SK-N-SH treated with all-trans-retinoic acid at 6 μM for 48 hours (cell line): ENCODE measurements around the gene FNDC3B.

Experiments
- ATAC-seq: fragments of 200-7000 bp; cut with Tn5 transposase; 3 replicates; pipeline ENCODE4 v1.9.1; 2020; ENCODE audit warnings: mild to moderate bottlenecking, moderate library complexity
- ARNTL ChIP-seq: fragments of 450-650 bp; formaldehyde crosslinking; IDR thresholded peaks from 2 replicates; pipeline ENCODE4 v1.5.0; 2020; ENCODE audit warnings: low read depth, mild to moderate bottlenecking, moderate library complexity, borderline replicate concordance
- BACH2 ChIP-seq: fragments of 250-450 bp; sonication (Bioruptor Pico); IDR thresholded peaks from 2 replicates; pipeline ENCODE4 v1.9.0; 2021; ENCODE audit warnings: mild to moderate bottlenecking, borderline replicate concordance
- CSDC2 ChIP-seq: fragments of 250-450 bp; sonication (Bioruptor Pico); IDR thresholded peaks from 2 replicates; pipeline ENCODE4 v1.5.0; 2020; ENCODE audit warnings: mild to moderate bottlenecking, moderate library complexity
- CSRNP3 ChIP-seq: fragments of 250-450 bp; sonication (Bioruptor Pico); IDR thresholded peaks from 2 replicates; pipeline ENCODE4 v1.5.1; 2021; ENCODE audit warnings: mild to moderate bottlenecking, moderate library complexity
- ESRRG ChIP-seq: fragments of 250-450 bp; sonication (Bioruptor Pico); IDR thresholded peaks from 2 replicates; pipeline ENCODE4 v1.6.1; 2021; ENCODE audit warnings: mild to moderate bottlenecking
- GLIS3 ChIP-seq: fragments of 250-450 bp; sonication (Bioruptor Pico); IDR thresholded peaks from 2 replicates; pipeline ENCODE4 v1.5.0; 2020; ENCODE audit warnings: mild to moderate bottlenecking, moderate library complexity
- ISL1 ChIP-seq: fragments of 250-450 bp; sonication (Bioruptor Pico); IDR thresholded peaks from 2 replicates; pipeline ENCODE4 v2.1.2; 2022; ENCODE audit warnings: mild to moderate bottlenecking, moderate library complexity
- OSR1 ChIP-seq: fragments of 250-450 bp; sonication (Bioruptor Pico); IDR thresholded peaks from 2 replicates; pipeline ENCODE4 v1.8.0; 2022; ENCODE audit warnings: moderate library complexity, mild to moderate bottlenecking, inconsistent platforms
- PATZ1 ChIP-seq: fragments of 250-450 bp; sonication (Bioruptor Pico); IDR thresholded peaks from 2 replicates; pipeline ENCODE4 v1.8.0; 2020; ENCODE audit warnings: mild to moderate bottlenecking, moderate library complexity, borderline replicate concordance
- POU6F1 ChIP-seq: fragments of 250-450 bp; sonication (Bioruptor Pico); IDR thresholded peaks from 2 replicates; pipeline ENCODE4 v1.8.0; 2021; ENCODE audit warnings: low read depth, mild to moderate bottlenecking, moderate library complexity, borderline replicate concordance
- PPARA ChIP-seq: fragments of 250-450 bp; sonication (Bioruptor Pico); IDR thresholded peaks from 2 replicates; pipeline ENCODE4 v1.5.0; 2020; ENCODE audit warnings: mild to moderate bottlenecking, borderline replicate concordance
- RARB ChIP-seq: fragments of 250-450 bp; sonication (Bioruptor Pico); IDR thresholded peaks from 2 replicates; pipeline ENCODE4 v1.8.0; 2021; ENCODE audit warnings: mild to moderate bottlenecking, moderate library complexity
- SNAI2 ChIP-seq: fragments of 250-450 bp; sonication (Bioruptor Pico); IDR thresholded peaks from 2 replicates; pipeline ENCODE4 v1.5.0; 2020; ENCODE audit warnings: mild to moderate bottlenecking, moderate library complexity
- TCF4 ChIP-seq: fragments of 250-450 bp; sonication (Bioruptor Pico); IDR thresholded peaks from 2 replicates; pipeline ENCODE4 v1.8.0; 2021; ENCODE audit warnings: mild to moderate bottlenecking, moderate library complexity, borderline replicate concordance
- TOX ChIP-seq: fragments of 250-450 bp; sonication (Bioruptor Pico); IDR thresholded peaks from 2 replicates; pipeline ENCODE4 v1.8.0; 2021; ENCODE audit warnings: mild to moderate bottlenecking, moderate library complexity, borderline replicate concordance
- TSHZ2 ChIP-seq: fragments of 250-450 bp; sonication (Bioruptor Pico); IDR thresholded peaks from 2 replicates; pipeline ENCODE4 v1.5.0; 2020; ENCODE audit warnings: mild to moderate bottlenecking, moderate library complexity
- ZC3H10 ChIP-seq: fragments of 250-450 bp; sonication (Bioruptor Pico); IDR thresholded peaks from 2 replicates; pipeline ENCODE4 v1.5.1; 2021; ENCODE audit warnings: mild to moderate bottlenecking, moderate library complexity
- ZFP3 ChIP-seq: fragments of 250-450 bp; sonication (Bioruptor Pico); IDR thresholded peaks from 2 replicates; pipeline ENCODE4 v1.5.0; 2020; ENCODE audit warnings: mild to moderate bottlenecking, moderate library complexity
- ZNF70 ChIP-seq: fragments of 450-650 bp; formaldehyde crosslinking; IDR thresholded peaks from 2 replicates; pipeline ENCODE4 v1.5.0; 2020; ENCODE audit warnings: mild to moderate bottlenecking, moderate library complexity
- ZNF8 ChIP-seq: fragments of 450-650 bp; formaldehyde crosslinking; IDR thresholded peaks from 2 replicates; pipeline ENCODE4 v1.5.0; 2020; ENCODE audit warnings: mild to moderate bottlenecking, moderate library complexity

FNDC3B gene

GRCh38 chr3:172177803-172178316 is 138.5 kb downstream of the FNDC3B start:
- ATAC-seq: no peak

GRCh38 chr3:172179680-172180399 is 140.5 kb downstream of the FNDC3B start:
- no peak for TF ChIP-seq PPARA (CRISPR knock-in tag)
- TF ChIP-seq ESRRG (CRISPR knock-in tag): no peak
- TF ChIP-seq SNAI2 (CRISPR knock-in tag): no peak
- no peak for TF ChIP-seq ZNF8 (CRISPR knock-in tag)
- no peak for TF ChIP-seq PATZ1 (CRISPR knock-in tag)
- TF ChIP-seq TOX (CRISPR knock-in tag): no peak
- TF ChIP-seq ARNTL (CRISPR knock-in tag): no peak
- TF ChIP-seq POU6F1 (CRISPR knock-in tag): no peak
- no peak for TF ChIP-seq GLIS3 (CRISPR knock-in tag)
- TF ChIP-seq TSHZ2 (CRISPR knock-in tag): no peak
- TF ChIP-seq BACH2 (CRISPR knock-in tag): no peak
- TF ChIP-seq TCF4: no peak
- no peak for TF ChIP-seq CSDC2 (CRISPR knock-in tag)
- no peak for TF ChIP-seq ZNF70
- TF ChIP-seq ZC3H10 (CRISPR knock-in tag): no peak
- TF ChIP-seq OSR1 (CRISPR knock-in tag): no peak
- no peak for TF ChIP-seq ISL1
- TF ChIP-seq CSRNP3 (CRISPR knock-in tag): no peak
- TF ChIP-seq ZFP3: no peak
- no peak for TF ChIP-seq RARB (CRISPR knock-in tag)
- ATAC-seq: no peak

More at GRCh38 chr3:172177803-172178316, 138.5 kb downstream of the FNDC3B start:
- TF ChIP-seq TOX (CRISPR knock-in tag) (no peak), POU6F1 (CRISPR knock-in tag) (no peak), ISL1 (no peak)

- ATAC-seq: no peak
- no peak for TF ChIP-seq SNAI2 (CRISPR knock-in tag)
- TF ChIP-seq CSDC2 (CRISPR knock-in tag): no peak
- TF ChIP-seq CSRNP3 (CRISPR knock-in tag): no peak
- no peak for TF ChIP-seq TSHZ2 (CRISPR knock-in tag)
- TF ChIP-seq GLIS3 (CRISPR knock-in tag): no peak
- TF ChIP-seq OSR1 (CRISPR knock-in tag): no peak
- TF ChIP-seq ARNTL (CRISPR knock-in tag): no peak
- TF ChIP-seq TCF4: no peak
- TF ChIP-seq PATZ1 (CRISPR knock-in tag): no peak
Measured at GRCh38 chr3:172180473-172180872, 141.1 kb downstream of the FNDC3B start.
